Right hindlimb (tissue), 1 donor: ENCODE data around the gene KRT6B.
"Not testable (repeated sequence)": the region's sequence is repeated elsewhere in the genome, so short reads cannot be mapped to it uniquely, and the experiment has no call there.

Experiments
- DNase-seq: peaks from one replicate; pipeline ENCODE4 v3.0.0-alpha.2; 2018

The KRT6B gene

DNA sequence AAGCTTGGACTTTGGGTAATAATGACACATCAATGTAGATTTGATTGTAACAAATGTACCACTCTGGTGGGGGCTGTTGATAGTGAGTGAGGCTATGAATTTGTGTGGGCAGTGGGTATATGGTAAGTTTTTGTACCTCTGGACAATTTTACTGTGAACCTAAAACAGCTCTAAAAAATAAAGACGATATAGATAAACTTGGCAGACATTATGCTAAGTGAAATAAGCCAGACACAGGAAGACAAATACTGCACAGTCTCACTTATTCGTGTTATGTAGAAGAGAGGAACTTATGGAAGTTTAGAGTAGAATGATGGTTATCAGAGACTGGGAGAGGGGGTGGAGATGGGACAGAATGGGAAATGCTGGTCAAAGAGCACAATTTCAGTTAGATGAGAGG, 13.0 kb upstream of the KRT6B start:
- DNase-seq: no peak

DNA sequence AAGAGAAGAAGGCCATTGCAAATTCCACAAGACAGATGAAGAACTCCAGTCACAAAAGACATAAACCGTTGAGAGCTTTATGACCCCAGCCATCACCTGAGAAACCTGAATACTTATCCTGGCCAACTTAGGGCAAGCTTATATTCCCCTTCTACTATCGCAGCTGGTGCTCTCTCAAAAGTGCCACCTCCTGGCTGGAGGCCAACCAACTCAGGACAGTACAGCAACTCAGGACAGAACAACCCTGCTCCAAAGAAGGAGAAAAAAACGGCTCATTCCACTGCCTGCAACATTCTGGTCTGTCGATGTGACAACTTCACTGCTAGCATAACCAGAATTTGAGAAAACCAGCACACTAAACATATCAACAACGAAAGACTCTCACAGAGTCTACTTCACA, 9.7 kb upstream of the KRT6B start:
- DNase-seq: no peak

DNA sequence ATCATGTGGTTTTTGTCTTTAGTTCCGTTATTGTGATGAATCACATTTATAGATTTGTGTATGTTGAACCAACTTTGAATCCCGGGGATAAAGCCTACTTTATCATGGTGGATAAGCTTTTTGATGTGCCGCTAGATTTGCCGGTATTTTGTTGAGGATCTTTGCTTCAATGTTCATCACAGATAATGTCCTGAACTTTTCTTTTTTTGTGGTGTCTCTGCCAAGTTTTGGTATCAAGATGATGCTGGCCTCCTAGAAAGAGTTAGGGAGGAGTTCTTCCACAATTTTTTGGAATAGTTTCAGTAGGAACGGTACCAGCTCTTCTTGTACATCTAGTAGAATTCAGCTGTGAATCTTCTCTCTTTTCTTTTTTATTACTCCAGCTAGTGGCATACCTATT, 6.9 kb upstream of the KRT6B start:
- no peak for DNase-seq

DNA sequence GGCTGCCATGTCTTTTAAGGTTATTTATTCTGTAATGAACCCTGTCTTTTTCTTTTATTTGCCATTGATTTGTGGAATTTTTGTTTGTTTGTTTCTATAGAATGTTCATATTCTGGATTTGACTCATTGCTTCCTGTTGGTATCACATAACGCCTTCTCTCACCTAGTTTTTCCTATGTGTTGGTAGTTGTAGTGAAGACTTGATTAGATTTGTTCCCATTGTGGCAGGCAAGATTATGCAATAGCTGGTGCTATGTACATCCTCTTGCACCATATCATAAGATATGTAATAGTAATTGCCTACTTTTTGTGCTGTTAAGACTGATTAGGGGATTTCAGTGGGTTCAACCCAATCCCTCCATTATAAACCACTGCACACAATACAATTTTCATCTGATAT, 3.9 kb upstream of the KRT6B start:
- DNase-seq: no peak

DNA sequence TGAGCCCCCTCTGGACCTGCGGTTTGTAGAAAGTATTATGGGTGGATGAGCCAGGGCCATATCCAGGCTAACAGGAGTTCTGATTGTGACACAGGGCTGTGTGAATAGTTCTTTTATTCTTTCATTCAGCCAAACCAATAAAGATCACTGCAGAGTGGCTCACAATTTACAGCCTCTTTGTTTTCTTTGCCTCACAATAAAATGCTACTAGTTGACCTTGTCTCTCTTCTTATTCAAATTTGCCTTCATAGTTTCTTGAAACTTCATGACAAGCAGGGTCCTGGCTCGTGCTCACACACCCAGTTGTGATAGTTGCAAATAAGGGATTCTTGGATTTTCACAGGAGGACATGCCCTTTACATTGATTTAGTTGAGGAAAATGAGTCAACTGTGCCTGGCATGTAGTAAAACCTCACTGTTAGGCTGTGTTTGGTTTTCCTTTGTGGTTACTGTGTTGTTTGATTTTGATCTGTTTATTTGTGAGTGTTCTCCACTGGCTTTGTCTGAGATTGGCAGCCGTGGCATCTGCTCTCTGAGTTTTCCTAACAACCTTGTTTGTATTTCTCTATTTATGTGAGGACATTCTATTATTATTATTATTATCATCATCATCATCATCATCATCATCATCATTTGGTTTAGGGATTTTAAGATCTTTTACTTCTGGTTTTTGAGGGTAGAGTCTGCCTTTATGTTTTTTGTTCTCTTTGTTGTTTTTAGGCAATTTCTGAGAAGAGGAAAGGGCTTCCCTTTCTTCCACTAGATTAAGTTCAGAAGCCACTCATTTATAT, 2.7 kb upstream of the KRT6B start:
- no peak for DNase-seq

DNA sequence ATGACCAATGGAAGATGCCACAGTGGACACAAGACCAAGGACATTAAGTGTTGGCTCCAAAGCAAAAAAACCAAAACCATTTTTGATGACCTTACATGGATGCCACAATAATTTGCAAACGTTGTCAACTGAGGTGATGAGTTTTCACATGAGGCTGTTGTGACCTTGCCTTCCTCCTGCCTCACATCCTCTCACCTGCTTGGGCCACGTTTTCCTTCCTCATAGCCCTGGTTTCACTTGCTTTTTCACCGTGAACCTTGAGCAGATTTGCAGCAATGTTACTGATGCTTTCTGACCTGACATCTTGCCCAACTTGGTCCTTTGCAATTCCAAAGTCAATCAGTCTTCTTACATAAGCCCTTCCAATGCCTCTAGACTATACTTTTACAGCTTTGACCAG, 3.7 kb downstream of the KRT6B start:
- DNase-seq: no peak

DNA sequence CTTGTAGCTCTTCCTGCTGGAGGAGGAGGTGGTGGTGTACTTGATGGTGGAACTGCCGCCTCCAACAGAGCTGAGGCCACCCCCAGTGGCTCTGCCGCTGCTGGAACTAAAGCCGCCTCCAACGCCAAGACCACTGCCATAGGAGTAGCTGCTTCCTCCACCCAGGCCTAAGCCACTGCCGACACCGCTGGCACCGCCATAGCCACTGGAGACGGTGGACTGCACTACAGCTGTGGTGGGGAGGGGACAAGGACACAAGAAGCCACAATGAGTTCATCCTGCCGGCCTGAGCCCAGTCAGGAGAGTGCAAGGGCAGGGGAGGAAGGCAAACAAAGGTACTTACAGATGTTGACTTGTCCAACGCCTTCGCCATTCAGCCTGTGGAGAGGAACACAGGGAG, 4.8 kb downstream of the KRT6B start:
- not testable (repeated sequence) for DNase-seq

DNA sequence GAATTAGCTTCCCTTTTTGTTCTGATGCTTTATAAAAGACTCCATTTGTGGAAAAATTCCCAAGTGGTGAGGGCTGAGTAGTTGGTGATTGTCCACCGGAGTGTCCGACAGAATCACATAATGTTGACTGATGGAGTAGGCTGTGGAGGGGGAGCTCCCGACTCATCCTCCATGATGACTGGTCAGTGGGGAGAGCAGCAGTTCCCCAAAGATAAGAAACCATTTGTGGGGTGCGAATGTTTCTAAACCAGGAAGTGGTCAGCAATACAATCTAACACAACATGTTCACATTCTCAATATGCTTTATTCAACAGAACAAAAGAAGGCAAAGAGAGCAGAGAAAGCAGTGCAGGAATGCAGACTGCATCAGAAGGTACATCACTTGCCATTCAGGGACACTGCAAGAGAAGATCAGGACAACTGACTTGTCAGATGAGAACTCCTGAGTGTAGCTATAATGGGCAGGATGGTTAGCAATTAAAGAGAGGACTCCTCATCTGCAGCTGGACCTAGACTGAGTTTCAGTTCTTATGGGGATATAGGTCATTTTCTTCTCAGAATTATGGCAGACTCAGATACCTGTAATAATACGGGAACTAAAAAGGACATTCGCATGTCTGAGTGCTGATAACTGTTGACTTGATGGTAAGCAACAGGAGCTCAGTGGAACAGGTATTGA, 5.4 kb downstream of the KRT6B start:
- no peak for DNase-seq

DNA sequence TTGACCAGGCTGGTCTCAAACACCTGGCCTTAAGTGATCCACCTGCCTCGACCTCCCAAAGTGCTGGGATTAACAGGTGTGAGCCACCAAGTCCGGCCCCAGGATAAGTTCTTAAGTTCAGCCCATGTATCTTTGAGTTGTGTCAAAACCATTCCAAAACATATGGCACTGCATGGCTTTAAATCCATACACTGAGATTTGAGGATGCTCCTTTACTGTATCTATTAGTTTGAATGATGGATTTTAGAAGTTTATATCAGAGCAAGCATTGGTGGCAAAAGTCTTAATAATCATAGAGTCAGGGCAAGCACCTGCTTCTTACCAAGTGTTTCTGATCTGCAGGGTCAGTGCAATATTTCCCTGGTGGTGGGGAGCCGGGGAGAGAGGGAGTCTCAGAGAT, 6.1 kb downstream of the KRT6B start:
- no peak for DNase-seq

DNA sequence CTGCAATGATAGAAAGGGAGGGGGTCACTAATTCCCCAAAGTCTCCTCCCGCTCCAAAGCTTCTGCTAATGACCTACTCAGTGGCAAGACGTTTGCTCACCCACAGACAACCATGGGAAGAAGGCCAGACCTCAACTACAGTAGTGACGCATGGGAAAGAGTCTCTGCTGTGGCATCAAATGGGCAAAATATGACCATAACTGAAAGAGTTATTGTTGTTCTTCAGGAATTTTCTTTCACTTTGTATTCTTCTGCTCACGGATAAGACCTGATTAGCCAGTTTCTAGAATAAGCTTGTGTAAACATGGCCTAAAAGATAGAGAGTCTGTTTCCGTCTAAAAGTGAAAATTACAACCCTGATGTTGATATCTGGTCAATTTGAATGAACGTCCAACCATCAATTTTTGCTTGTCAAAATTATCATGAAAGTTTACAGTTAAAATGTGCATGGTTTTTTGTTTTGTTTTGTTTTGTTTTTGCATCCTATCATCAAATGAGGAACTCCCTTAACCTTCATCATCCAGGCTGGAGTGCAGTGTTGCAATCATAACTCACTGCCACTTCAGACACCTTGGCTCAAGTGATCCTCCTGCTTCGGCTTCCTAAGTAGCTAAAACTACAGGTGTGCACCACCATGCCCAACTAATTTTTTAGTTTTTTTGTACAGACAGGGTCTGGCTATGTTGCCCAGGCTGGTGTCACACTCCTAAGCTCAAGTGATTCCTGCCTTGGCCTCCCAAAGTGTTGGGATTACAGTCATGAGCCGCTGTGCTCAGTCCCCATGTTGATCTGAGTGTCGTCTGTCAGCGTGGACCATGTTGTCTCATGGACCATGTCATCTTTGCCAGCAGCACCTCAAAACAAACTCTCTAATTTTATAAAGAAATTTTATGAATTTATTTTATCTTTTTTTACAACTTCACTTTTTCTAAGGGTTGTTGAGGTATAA, 7.0 kb downstream of the KRT6B start:
- DNase-seq: no peak

DNA sequence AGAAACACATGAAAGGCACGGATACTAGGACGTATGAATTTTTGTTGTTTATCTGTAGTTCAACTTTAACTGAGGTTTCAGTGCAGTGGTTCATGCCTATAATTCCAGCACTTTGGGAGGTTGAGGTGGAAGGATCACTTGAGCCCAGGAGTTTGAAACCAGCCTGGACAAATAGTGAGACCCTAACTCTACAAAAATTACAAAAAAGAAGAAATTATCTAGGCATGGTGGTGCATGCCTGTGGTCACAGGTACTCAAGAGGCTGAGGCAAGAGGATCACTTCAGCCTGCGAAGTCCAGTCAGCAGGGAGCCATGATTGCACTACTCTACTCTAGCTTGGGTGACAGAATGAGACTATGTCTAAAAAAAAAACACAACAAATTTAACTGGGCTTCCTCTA, 8.0 kb downstream of the KRT6B start:
- DNase-seq: no peak

DNA sequence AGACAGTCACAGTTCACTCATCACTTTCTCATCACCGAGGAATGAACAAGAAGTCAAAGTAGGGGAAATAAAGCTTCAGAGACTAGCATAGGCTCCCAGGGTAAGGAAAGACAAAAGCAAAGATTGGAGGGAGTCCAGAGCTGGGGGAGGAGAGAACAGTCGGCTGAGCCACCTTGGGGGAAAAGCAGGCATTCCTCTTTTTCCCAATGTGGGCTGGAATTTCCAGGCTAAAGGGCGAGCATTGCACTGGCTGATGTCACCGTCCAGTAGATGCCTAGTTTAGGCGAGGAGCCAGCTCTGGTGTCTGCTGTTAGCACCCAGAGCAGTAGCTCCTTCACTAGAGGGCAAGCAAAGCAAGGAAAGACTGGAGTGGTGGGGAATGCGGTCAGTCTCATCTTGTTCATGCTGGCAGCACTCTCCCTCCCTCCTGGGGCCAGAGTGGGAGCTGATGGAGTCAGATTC, 9.3 kb downstream of the KRT6B start:
- DNase-seq: no peak

DNA sequence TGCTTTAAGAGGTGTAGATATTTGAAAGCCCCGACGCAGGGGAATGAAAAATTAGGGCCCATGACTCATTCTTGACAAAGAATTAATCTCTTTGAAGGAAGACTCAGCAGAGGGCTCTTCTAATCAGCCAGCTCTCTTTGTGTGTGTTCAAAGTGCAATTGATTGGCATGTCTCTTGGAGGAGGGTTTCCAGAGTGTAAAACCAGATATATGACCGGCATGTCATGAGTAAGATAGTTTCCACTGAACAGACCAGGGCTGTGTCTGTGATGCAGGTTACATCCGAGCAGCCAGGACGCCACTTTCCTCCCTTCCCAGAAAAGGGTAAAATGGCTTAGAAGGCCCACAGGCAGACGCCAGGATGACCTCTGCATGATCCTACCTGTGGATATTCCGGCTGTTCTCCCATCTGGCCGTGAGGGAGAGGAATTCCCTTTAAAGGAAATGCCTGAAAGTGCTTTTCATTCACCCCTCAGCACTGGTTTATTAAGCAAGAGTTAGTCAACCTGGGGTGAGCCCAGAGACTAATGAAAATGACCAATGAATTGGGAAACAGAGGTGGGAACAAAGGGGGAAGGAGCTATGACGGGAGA, 10.5 kb downstream of the KRT6B start:
- no peak for DNase-seq

DNA sequence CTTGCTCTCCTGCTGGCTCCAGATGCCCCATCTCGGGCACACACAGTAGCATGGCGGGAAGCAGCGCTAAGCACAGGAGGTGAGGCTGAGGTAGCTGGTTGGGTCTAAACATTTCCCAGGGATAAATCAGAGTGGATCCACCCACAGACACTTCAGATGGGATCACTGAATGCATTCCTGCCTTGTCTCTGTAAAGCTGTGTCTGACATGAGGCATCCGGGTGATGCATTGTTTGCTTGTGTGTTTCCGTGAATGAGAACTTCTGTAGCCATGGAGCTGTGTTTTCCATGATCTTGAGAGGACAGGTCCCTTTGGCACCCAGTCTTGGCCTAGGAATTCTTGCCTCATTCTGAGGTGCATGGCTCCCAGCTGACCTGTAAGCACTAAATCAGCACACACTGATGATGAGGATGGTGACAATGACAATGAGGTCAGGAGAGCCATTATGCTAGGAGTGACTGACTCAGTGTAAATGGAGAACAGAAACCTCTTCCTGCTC, 11.1 kb downstream of the KRT6B start:
- DNase-seq: no peak

DNA sequence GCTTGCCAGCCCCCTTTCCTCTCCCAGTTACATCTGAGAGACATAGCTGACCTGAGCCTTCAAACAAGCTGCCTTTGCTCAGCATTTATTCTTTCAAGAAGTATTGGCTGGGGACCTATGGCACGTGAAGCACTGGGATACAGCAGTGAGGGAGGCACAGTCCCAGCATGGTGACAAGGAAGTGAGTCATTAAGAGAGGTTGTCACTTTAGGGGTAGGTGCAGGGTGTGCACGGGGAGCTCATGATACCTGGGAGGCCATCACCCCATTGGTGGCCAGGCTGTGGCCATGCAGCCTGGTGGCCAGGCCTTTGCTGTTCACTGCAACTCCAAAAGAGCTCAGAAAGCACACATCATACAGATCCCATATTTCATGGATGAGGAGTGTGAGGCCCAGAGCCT, 12.1 kb downstream of the KRT6B start:
- no peak for DNase-seq

DNA sequence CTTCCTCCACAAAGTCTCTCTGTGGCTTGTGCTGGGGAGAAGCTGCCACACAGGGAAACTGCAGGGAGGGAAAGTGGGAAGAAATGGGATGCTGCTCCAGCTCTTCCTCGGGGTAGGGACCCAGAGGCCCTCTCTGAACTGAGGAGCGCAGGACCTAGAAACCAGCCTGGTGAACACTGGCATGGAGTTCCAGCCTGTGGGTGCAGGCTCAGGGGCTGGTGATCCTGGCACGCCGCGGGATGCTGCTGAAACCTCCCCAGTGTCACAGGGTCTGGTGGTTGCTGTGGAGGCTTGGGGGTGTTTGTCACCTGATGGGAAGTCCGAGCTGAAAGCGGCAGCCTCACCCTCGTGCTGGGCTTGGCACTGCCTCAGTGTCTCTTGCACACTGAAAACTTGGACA, 12.5 kb downstream of the KRT6B start:
- no peak for DNase-seq

DNA sequence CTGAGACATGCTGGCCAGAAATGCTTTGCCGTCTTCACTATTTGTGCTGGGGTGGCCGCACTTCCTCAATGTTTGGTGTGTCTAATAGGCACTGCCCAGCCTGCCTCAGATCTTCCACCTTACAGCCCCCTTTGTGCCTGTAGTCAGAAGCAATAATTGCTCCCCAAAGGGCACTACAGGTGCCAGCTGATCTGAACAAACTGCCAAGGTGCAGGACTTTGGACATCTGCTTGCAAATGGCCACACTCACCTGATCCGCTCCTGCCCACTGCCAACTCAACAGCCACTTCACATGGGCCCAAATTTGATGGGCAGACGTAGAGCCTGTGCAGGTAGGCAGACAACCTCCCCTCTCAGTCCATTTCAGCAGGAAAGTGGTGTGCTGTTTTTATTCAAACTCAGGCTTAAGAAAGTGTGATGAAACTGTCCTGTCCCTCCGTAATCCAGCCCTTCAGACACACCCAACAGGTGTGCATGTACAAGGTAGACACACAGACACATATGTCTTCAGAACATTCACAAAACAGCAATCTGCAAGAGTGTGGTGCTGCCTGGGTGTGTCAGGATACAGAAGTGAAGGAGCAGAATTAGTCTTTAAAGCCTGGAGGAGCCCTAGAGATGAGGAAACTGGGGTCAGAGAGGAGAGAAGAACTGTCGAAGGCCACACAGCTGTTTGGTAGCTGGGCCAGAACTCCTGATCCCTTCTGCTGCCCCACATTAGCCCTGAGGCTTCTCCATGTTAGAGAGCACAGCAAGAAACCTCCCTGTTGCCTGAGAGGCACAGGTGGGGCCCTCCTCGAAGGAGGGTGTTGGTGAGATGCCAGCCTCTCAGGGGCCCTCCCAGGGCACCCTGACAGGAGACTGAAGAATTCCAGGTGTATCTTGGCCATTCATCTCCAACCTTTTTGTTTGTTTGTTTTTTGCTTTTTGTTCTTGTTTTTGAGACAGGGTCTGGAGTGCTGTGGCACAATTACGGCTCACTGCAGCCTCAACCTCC, 13.3 kb downstream of the KRT6B start:
- DNase-seq: no peak

DNA sequence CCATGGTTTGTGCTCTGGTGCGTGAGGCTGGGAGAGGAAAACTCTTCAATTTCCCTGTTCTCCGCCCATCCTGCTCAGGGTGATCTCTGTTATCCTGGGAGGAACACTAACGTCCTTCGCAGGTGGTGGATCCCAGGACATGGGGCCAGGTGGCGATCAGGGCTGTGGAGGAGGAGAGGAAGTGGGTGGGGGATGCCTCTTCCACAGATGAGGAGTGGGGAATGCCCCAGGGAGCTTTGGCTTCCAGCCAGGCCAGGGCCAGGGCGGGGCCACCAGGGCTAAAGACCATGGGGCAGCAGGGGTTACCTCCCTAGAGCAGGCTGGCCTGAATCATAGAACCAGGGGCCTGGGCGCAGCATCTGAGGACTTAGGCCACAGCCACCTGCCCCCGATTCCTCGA, 14.4 kb downstream of the KRT6B start:
- DNase-seq: no peak

DNA sequence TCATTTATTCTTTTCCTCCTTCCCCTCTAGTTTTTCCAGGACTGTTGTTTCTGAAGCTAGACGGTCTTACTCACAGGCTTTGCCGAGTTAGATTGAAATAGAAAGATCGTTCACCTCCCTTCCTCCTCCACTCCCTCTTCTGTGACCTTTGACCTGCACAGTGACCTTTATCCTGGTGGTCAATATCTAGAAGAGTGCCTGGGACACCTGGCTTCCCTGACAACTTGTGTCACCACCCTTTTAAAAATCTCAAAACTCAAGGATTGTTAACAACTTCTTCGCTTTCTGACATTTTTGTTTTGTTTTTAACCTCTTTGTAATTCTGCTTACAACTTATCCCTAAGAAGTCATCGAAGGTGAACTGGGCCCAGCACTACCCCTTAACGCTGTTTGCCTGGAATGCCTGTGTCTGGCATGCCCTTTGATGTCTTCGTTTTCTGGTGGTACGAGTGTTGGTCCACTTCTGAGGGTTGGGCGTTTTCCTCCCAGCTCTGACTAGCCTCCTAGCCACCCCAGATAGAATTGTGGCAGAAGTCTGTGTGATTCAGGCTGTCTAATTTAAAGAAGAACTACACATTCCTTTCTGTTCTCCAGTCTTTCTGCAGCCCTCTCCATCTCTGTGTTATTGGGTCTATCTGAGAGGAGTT, 15.0 kb downstream of the KRT6B start:
- DNase-seq: no peak

DNA sequence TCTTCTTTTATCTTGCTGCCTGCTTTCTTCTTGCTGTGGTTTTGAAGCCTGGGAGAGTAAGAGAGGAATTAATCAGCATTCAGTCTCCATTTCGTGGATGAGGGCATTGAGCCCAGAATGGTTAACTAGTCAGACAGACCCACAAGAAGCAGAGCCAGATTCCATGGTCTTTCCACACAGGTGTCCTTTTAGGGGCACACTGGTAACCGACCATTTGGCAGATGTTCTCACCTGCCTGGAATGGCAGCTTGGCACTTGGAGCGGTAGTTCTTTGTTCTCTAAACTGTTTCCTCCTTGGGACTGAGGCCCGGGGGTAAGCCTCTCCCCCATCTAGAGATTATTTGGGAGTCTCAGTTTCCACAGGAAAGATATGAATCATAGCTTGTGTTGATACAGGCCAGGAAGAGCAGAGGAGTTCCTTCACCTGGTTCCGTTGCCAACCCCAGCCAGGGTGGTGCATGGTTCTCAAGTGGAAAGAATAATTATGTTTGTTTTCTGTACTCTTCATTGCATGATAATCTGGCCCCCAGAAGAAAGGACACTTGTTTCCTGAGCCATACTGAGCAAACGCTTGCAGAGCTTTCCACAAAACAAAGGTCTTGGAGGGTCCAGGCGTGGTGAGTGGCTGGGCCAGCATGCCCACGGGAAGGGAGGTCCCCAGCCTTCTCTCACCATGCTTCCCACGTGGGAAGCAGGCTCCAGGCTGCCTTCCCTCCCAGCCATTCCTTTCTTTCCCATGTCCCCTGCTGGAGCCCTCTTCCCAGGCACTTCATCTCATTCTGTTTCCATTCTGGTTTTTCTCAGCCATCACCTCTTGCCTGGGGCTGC, 15.7 kb downstream of the KRT6B start:
- no peak for DNase-seq
